ENCODE results near the gene FAM193A.
"Not testable (repeated sequence)": the region's sequence is repeated elsewhere in the genome, so short reads cannot be mapped to it uniquely, and the experiment has no call there.

Gene FAM193A

DNA sequence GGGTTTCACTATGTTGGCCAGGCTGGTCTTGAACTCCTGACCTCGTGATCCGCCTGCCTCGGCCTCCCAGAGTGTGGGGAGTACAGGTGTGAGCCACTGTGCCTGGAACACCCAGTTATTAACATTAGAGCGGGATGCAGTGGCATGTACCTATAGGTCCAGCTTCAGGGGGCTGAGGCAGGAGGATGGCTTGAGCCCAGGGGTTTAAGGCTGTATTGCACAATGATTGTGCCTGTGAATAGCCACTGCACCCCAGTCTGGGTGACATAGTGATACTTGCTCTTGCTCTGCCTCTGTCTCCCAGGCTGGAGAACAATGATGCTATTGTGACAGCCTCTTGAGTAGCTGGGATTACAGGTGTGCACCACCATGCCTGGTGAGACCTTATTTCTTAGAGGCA is 39.8 kb downstream of the FAM193A start:
- no peak for DNase-seq

DNA sequence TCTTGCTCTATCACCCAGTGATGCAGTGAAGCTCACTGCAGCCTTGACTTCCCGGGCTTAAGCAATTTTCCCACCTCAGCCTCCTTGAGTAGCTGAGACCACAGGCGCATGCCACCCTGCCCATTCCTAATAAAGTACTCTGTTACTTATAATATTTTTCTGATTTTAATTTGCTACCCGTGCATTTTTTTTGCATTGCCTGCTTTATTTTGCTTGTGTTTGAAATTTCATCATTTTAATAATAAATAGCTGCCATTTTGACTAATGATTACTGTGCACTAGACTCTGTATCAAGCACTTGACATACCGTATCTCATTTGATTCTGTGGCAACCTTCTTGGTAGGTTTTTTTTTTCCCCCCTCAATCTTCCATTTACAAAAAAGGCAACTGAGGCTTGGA is 41.7 kb downstream of the FAM193A start:
- DNase-seq: no peak

DNA sequence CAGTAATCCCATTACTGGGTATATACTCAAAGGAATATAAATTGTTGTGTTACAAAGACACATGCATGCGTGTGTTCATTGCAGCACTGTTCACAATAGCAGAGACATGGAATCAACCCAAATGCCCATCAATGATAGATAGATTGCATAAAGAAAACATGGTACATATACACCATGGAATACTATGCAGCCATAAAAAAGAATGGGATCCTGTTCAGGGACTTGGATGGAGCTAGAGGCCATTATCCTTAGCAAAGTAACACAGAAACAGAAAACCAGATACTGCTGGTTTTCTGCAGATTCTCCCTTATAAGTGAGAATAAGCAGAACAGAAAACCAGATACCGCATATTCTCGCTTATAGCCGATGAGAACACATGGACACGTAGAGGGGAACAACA is 43.5 kb downstream of the FAM193A start:
- DNase-seq: no peak

DNA sequence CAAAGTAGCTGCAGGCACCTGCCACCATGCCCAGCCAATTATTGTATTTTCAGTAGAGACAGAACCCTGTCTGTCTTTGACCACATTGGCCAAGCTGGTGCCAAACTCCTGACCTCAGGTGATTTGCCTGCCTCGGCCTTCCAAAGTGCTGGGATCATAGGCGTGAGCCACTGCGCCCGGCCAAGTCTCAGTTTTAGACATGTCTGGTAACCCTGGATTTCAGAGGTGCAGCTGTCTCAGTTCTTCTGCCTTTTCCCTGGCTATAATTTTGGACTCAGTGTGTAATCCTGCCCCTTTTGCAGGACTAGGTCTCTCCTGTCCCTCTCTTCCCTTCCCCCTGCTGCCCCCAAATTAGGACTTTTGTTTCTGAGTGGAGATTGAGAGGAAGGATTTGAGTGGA is 46.6 kb downstream of the FAM193A start:
- no peak for DNase-seq

DNA sequence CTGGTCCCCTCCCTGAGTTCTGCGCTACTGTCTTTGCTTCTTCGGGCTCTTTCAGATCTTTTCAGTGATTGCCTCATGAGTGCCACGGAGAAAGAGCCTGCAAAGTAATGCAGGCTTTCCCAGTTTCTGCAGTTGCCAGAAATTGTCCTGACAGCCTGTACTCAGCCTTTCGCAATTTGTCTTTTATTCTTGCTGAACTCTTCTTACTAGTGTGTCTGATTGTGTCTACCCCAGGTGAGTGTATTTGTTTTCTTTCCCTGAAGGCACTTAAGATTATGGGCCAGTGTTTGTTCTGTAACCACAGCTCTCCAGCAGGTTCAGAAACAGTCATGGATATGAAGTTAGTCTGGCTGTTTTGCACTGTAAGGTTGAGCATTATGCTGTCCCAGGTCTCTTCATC is 47.1 kb downstream of the FAM193A start:
- DNase-seq: no peak

DNA sequence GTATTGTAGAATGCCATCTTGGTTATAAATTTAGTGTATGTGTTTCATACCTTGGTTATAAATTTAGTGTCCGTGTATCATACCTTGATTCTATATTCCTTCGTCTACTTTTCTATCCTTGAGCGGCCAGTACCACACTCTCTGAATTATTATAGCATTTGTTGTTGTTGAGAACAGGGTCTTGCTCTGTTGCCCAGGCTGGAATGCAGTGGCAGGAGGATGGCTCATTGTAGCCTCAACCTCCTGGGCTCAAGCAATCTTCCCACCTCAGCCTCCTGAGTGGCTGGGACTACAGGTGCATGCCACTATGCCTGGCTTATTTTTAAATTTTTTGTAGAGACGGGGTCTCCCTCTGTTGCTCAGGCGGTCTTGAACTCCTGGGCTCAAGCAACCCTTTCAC is 50.1 kb downstream of the FAM193A start:
- DNase-seq: no peak

DNA sequence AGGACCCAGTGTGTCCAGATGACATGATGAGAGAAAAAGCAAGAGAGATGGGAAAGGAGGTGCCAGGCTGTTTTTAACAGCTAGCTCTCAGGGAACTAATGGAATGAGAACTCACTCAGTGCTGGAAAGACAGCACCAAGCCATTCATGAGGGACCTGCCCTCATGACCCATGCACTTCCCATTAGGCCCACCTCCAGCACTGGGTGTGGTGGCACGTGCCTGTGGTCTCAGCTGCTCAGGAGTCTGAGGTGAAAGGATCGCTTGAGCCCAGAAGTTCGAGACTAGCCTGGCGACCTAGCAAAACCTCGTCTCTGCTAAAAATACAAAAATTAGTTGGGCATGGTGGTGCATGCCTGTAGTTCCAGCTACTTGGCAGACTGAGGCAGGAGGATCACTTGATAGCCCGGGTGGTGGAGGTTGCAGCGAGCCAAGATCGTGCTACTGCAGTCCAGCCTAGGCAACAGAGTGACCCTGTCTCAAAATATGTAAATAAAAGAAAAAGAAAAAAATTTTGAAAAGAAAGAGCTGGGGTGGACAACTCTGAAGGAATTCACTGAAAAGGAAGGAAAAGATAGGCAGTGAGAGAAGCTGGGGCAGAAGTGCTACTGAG is 50.9 kb downstream of the FAM193A start:
- DNase-seq: no peak

DNA sequence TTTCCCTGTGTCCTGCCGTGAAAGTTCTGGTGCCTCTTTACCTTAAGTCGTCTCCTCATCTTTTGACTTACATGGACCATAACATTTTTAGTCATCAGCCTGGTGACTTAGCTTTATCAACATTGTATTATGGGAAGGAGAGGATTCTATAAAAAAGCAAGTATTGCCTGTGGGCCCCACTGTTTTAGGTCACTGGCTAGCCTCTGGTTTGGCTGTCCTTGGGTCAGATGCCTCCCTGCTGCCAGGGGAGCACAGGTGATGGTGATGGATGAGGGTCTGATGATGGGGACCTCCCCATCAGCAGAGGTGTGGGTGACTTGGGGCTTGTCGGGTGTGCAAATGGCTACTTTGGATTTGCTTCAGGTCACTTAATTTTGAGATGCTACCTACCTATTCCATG is 51.8 kb downstream of the FAM193A start:
- DNase-seq: no peak

DNA sequence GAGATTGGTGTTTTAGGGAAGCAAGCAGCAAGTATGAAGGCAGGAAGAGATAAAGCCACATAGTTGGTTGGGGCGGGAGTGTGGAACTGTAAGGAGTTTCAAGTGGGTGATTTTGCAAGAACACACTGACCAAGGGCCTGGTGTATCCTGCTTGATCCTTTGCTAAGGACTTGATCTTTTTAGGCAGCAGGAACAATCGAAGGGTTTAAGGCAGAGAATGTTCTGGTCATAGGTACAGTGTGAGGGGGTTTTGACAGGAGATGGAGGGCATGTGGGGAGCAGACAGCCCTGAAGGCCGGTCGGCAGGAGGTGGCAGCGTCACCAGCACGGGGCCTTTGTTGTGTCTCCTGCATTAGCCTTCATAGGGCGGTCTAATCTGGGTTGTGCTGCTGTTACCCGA is 54.7 kb downstream of the FAM193A start:
- no peak for DNase-seq

DNA sequence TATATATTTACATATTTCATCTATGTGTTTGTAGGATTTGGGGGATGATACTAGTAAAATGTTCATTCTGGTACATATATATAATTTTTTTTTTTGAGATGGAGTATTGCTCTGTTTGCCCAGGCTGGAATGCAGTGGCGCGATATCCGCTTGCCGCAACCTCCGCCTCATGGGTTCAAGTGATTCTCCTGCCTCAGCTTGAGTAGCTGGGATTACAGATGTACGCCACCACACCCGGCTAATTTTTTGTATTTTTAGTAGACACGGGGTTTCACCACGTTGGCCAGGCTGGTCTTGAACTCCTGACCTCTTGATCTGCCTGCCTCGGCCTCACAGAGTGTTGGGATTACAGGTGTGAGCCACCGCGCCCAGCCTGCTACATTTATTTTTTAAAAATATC is 55.6 kb downstream of the FAM193A start:
- not testable (repeated sequence) for DNase-seq

DNA sequence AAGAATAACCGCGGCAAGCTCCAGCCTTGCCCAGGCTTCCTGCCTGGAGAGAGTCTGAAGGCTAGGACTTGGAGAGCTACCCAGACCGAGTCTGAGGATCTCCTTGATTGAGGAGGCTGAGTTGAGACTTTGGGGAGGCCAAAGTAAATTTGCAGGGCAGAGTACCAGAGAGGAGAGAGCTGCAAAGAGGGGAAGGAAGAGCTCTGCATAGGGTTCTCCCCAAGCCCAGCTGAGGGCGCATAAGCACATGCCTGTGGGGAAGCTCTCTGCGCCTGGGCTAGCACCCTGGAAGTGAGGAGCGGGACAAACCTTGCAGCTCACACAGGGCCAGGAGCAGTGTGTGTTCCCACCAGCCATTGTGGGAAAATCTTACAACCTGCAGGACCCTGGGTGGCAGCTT is 56.1 kb downstream of the FAM193A start:
- no peak for DNase-seq

DNA sequence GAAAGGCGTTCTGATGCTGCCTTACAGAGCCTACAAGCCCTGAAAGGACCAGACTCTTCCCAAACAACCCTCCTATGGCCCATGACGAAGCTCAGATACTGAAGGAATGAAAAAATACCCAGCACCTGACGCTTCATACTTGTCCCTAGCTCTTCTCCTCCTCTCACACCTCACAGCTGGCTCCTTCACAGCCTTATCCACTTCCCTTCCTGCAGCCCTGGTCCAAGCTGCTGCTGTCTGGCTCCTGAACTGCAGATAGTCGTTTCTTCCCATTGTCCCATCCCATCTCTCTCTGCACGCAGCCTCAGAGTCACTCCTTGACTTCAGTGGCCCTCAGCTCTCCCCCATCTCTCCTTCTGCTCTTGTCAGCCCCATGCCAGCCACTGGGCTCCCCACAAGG is 56.6 kb downstream of the FAM193A start:
- no peak for DNase-seq

DNA sequence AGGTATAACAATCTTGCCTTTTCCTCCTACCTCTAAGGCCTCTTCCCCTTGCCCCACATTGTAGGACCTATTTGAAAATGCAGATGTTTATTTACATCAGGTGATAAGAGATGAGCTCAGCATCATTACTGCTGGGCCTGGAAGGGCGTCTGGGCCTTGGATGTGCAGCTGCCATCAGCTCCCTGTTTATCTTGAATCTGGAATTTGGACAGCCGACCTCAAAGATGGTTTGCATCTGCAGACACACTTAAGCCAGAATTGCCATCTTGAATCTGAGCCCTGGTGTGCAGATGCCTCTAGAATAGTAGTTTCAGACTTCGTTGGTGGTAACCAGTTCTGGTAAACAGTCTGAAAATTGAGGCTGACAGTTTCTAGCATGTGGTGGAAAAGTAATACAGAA is 59.0 kb downstream of the FAM193A start:
- DNase-seq: no peak

DNA sequence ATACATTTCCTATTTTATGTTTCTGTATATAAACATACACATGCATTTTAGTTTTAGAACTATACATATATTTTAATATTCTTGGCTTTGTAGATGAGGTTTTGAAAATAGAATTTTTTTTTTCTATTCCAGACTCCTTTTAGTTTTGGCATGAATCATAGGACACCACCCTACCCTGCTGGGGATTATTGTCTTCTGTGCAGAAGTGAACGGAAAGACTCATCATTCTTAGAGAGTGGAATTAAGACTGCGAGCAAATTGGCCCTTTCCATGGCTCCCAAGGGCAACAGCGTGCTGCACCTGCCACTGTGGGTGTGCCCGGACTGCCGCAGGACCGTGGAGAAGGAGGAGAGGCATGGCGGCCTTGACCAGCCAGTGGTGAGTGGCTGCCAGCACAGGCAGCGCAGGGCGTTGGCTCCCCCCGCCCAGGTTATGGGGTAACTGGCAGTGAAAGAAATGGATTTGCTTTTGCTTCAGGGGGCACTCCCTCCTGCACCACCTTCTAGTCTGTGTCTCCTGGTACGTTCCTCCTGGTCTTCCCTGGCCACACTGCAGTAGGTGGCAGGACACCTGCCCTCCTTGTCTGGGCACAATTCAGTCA is 59.6 kb downstream of the FAM193A start:
- no peak for DNase-seq

DNA sequence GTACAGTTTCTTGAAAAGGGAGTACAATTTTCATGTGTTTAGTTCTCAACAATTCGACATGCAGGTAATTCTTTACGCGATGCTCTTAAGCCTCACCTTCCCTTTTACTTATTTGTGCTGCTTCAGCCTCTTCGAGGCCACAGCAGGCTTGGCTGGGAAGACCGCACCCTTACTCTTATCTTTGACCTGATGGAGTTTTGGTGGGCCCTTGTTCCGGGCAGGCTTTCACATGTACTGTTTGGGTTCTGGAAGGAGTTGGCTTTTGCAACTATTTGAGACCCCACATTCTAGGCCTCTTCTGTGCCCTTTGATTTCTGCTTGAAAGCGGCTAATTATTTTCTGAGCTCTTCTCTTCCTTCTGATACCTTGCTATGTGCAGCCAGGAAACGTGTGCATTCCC is 60.2 kb downstream of the FAM193A start:
- no peak for DNase-seq

DNA sequence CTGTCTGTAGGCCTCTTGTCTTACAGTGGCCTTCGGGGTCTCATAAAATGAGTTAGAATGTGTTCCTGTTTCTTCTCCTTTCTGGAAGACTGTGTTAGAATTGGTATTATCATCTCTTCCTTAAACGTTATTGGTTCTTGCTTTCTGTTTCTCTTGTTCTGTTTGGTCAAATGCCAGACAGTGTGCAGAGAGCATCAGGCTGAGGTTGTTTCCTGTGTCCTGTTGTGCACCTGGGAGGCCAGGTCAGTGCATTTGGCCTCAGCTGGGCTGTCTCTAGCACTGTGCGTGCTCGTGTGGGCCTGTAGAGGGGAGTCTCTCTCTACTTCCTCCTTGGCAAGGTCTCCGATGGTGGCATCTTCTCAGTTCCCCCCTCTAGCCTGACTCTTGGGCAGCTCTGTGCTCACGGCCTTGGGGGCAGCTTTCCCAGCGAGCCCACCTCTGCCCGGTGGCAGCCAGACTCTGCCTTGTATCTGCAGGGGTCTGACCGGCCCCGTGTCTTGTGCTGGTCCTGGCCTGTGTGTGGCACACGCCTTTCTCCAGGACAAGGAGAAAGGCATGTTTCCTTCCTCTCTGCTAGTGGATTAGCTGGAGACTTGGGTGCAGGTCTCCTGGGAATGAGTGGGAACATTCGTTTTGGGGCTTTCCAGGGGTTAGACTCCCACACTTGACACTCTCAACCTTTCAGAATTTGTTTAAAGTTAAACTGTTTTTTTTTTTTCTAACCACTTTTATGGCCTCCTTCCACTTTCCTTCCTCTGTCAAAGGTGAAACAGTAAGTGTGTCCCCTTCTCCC is 62.3 kb downstream of the FAM193A start:
- DNase-seq: no peak

DNA sequence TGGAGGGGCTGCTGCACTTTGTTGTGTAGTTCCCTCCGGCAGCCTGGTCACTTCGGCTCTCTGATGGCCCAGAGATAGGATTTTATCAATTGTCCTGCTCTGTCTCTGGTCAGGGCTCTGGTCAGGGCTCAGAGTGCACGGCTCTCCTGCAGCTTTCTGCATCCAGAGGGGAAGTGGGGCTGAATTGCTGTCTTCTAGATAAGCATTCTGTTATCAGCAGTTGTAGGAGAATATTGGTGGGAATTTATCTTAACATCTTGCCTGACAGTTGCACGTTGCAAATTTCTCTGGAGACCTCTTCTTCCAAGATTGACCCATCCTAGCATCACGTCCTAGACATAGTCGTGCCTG is 62.8 kb downstream of the FAM193A start:
- DNase-seq: no peak

DNA sequence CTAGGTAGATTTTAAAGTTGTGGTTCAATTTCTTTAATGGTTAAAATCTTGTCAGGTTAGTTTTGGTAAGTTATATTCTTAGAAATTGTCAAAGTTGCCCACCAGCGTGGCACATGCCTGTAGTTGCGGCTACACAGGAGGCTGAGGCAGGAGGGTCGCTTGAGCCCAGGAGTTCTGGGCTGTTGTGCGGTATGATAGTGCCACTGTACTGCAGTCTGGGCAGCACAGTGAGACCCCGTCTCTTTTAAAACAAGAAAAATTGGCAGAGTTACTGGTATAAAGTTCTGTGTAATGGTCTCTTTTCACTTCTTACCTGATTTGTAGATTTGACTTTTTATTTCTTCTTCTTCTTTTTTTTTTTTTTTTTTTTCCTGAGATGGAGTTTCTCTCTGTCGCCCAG is 64.4 kb downstream of the FAM193A start:
- no peak for DNase-seq

DNA sequence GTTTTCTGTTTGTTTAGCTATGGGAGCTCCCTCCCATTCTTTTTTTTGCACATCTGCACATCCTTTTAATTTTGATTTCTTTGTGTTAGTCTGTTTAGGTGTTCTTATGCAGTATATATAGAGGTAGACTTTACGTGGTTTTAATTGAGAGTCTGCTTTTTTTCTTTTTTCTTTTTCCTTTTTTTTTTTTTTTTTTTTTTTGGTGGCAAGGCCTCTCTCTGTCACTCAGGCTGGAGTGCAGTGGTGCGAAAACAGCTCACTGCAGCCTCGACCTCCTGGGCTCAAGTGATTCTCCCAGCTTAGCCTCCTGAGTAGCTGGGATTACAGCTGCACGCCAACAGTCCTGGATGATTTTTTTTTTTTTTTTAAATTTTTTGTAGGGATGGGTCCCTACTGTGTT is 68.2 kb downstream of the FAM193A start:
- no peak for DNase-seq

DNA sequence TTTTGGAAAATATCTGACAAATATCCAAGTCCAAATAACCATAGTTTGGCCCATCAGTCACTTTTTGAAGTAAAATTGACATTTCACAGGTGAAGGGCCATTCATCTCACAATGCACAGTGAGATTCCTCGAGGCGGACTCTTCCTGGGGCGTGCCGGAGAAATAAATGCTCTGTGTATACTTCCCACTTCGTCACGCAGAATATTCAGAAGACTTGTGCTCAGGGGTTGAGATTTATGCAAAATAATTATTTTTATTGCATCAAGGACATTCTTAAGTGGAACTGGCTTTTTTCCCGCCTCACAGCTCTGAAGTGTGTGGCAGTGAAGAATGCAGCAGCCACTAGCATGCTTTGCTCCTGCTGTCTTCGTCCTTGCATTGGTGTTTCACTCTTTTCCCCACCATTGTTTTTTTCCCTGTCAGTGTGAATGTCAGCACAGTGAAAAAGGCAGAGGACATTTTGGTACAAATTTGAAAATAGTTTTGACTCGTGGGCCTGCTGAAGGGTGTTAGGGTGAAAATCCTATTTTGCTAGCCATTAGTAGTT is 70.6 kb downstream of the FAM193A start:
- no peak for DNase-seq

DNA sequence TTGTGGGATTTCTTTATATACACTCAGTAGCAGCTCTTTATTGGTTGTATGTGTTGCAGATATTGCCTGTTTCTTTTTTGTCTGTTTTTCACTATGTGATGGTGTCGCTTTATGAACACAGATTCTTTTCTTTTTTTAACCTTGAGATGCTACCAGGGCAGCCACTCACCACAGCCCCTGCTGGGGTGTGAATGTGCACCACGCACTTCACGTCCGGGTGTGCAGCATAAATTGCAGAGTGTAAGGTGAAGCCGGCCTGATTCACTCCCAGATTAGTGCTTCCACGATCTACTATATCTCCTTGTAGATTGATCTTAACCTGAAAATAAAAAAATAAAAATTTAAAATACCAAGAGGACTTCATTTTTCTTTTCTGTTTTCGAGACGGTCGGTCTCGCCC is 71.4 kb downstream of the FAM193A start:
- no peak for DNase-seq

DNA sequence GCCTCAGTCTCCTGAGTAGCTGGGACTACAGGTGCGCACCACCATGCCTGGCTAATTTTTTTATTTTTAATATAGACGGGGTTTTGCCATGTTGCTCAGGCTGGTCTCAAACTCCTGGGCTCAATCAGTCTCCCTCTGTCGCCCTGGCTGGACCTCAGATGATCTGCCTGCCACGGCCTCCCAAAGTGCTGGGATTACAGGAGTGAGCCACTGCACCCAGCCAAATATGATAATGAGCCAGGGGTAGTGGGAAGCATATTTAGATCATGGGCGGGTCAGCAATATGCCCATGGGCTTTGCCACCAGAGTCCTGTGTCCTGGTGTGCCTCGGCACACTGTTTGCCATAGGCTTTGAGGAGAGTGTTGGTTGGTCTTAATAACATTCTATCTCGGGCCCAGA is 71.8 kb downstream of the FAM193A start:
- no peak for DNase-seq

DNA sequence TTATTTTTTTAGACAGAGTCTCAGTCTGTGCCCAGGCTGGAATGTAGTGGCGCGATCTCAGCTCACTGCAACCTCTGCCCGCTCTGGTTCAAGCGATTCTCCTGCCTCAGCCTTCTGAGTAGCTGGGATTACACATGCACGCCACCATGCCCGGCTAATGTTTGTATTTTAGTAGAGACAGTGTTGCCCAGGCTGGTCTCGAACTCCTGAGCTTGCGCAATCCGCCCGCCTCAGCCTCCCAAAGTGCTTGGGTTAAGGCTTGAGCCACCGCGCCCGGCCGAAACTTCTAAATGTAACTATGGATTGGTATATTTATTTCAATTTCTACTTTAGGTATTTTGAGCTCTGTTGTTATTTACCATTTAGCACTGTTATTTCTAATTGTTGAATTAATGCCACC is 79.4 kb downstream of the FAM193A start:
- DNase-seq: no peak

DNA sequence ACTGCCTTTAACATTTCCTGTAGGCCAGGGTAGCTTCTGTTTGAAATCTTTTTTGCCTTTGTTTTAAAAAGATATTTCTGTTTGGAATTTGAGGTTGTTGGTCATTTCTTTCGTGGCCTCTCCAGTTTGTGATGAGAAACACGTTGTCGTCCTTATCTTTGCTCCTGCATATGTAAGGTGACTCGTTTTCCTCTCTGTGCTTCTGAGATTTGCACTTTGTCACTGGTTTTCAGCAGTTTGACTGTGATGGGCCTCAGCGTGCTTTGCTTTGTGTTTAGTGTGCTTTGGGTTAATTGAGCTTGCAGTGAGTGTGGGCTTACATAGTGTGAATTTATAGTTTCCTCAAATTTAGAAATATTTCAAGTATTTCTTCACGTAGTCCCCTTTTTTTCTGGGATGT is 81.5 kb downstream of the FAM193A start:
- no peak for DNase-seq

Measured in stimulated activated CD4-positive, alpha-beta T cell treated with anti-CD3 and anti-CD28 coated beads, Interleukin-2, amount 100 ng/mL, for 48 hours (primary cell).